A549 (cell line): ENCODE results near the gene FKBP2.

ENCODE experiments used
- CEBPB ChIP-seq, 2 experiments: fragments of >200 bp in 1 of 2; sonication (Bioruptor Twin) in 1 of 2; formaldehyde crosslinking in 1 of 2; IDR thresholded peaks; 2 replicates each; pipeline ENCODE4 v1.6.1; 2012 to 2016
- CHD4 ChIP-seq: fragments of 200-600 bp; sonication (generic); IDR thresholded peaks from 2 replicates; pipeline ENCODE4 v1.6.1; 2016; ENCODE audit warnings: antibody characterized with exemption, mild to moderate bottlenecking, borderline replicate concordance
- E2F6 ChIP-seq: IDR thresholded peaks from 2 replicates; pipeline ENCODE4 v1.6.1; 2012; ENCODE audit warnings: low read depth, borderline replicate concordance
- EP300 ChIP-seq, 2 experiments: fragments of >200 bp; sonication (Bioruptor Twin); formaldehyde crosslinking; IDR thresholded peaks; 2 replicates in 1 of 2; 3 replicates in 1 of 2; pipeline ENCODE4 v1.6.1; 2016 to 2017
- FOSL2 ChIP-seq, 2 experiments: fragments of 450-650 bp in 1 of 2; fragments of >200 bp in 1 of 2; sonication (Bioruptor Twin) in 1 of 2; formaldehyde crosslinking; IDR thresholded peaks; 2 replicates each; pipeline versions ENCODE4 v1.5.0 to v1.6.1; 2016 to 2020; ENCODE audit warnings: mild to moderate bottlenecking in 1 of 2, moderate library complexity in 1 of 2
- HDAC2 ChIP-seq: fragments of 200-600 bp; sonication (generic); IDR thresholded peaks from 2 replicates; pipeline ENCODE4 v1.6.1; 2016
- JUNB ChIP-seq: fragments of >200 bp; sonication (Bioruptor Twin); formaldehyde crosslinking; IDR thresholded peaks from 2 replicates; pipeline ENCODE4 v1.6.1; 2016
- MAZ ChIP-seq: fragments of 150-350 bp; IDR thresholded peaks from 2 replicates; pipeline ENCODE4 v1.6.1; 2014; ENCODE audit warnings: antibody characterized with exemption, low read depth, low read length, borderline replicate concordance
- NR3C1 ChIP-seq: fragments of >200 bp; sonication (Bioruptor Twin); formaldehyde crosslinking; IDR thresholded peaks from 3 replicates; pipeline ENCODE4 v1.6.1; 2017
- POLR2A ChIP-seq: IDR thresholded peaks from 2 replicates; pipeline ENCODE4 v1.6.1; 2012; ENCODE audit warnings: mild to moderate bottlenecking, low read length
- POLR2AphosphoS2 ChIP-seq: conservative IDR thresholded peaks from 2 replicates; pipeline ENCODE4 v1.6.1; 2012; ENCODE audit warnings: low read length, improper control_type of control experiment, inconsistent platforms
- SMC3 ChIP-seq: fragments of >200 bp; sonication (Bioruptor Twin); formaldehyde crosslinking; IDR thresholded peaks from 3 replicates; pipeline ENCODE4 v1.6.1; 2018; ENCODE audit warnings: inconsistent platforms
- TF ChIP-seq, protein P1 (sequence below): fragments of >200 bp; sonication (Bioruptor Twin); formaldehyde crosslinking; IDR thresholded peaks from 3 replicates; pipeline ENCODE4 v1.5.1; 2016
- TF ChIP-seq, protein P2 (sequence below): fragments of 450-650 bp; IDR thresholded peaks from 2 replicates; pipeline ENCODE4 v1.6.1; 2014; ENCODE audit warnings: antibody characterized with exemption

DNA sequence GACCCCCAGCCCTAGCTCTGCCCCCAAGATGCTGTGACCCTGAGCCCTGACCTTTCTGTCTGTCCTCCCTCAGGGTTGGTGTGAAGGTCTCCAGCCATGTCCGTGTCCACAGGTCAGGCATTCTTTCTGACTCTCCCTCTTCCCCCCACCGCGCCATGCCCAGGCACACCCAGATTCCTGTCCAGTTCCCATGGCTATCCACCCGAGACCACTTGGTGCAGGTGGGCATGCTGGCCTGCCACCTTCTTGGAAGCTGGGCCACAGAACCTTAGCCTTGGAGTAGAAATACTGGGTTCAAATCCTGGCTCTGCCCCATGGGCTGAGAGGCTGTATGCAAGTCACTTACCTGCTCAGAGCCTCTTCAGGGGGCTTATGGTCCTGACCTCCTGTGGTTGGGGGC is 8.1 kb downstream of the FKBP2 start:
- TF ChIP-seq JUNB = no peak
- TF ChIP-seq, protein P1, sequence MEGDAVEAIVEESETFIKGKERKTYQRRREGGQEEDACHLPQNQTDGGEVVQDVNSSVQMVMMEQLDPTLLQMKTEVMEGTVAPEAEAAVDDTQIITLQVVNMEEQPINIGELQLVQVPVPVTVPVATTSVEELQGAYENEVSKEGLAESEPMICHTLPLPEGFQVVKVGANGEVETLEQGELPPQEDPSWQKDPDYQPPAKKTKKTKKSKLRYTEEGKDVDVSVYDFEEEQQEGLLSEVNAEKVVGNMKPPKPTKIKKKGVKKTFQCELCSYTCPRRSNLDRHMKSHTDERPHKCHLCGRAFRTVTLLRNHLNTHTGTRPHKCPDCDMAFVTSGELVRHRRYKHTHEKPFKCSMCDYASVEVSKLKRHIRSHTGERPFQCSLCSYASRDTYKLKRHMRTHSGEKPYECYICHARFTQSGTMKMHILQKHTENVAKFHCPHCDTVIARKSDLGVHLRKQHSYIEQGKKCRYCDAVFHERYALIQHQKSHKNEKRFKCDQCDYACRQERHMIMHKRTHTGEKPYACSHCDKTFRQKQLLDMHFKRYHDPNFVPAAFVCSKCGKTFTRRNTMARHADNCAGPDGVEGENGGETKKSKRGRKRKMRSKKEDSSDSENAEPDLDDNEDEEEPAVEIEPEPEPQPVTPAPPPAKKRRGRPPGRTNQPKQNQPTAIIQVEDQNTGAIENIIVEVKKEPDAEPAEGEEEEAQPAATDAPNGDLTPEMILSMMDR = no peak
- TF ChIP-seq, protein P2, sequence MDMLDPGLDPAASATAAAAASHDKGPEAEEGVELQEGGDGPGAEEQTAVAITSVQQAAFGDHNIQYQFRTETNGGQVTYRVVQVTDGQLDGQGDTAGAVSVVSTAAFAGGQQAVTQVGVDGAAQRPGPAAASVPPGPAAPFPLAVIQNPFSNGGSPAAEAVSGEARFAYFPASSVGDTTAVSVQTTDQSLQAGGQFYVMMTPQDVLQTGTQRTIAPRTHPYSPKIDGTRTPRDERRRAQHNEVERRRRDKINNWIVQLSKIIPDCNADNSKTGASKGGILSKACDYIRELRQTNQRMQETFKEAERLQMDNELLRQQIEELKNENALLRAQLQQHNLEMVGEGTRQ = no peak
- no peak for TF ChIP-seq POLR2A
- no peak for TF ChIP-seq MAZ
- TF ChIP-seq EP300 (IDR thresholded peaks at IDR 0.05) = no peak
- TF ChIP-seq CEBPB (IDR thresholded peaks at IDR 0.05) = no peak
- TF ChIP-seq HDAC2 = no peak
- no peak for TF ChIP-seq SMC3
- TF ChIP-seq E2F6 = no peak
- no peak for TF ChIP-seq POLR2AphosphoS2
- TF ChIP-seq NR3C1 = no peak
- no peak for TF ChIP-seq FOSL2 (IDR thresholded peaks at IDR 0.05)
- no peak for TF ChIP-seq FOSL2 (CRISPR knock-in tag; IDR thresholded peaks at IDR 0.05)
- no peak for TF ChIP-seq CHD4
